ENCODE results near the gene ZFAND3. TPM values are rescaled to one million over a fixed set of nuclear protein-coding genes. Genes with fewer than 3 reads are reported as not detected.

The ZFAND3 gene
- total and polyA plus RNA-seq, 2 donors (not counting 3 experiments of a cell fraction or from before 2014, with no cell fraction given): 15.4 to 54.2 TPM

DNA sequence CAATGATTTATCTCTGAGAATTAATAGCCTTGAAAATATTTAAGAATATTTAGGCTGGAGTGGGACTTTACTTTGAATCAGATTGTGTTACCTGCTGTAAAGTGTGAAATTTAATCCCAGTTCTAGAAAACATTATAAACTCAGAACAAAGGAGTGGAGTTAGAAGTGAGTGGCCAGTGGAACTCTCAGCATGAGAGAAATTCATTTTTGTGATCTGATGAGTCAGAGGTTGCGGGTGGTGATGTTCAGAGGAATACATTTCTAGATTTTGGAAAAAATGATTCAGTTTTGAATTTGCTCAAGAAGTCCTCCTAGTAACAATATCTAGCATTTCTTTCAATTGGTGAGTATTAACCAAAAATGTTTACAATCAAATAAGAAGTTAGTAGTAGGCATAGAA lies 167.5 kb downstream of the ZFAND3 start:
- H3K27ac ChIP-seq (ENCODE audit: insufficient read depth, low read depth, low read length): no peak overlapping the region
- peaks cover 18% of the 10 kb centered on the region for H4K20me1 ChIP-seq (replicated peaks; ENCODE audit: control insufficient read depth, extremely low read depth, insufficient read depth, low read length)
- H3K4me1 ChIP-seq (ENCODE audit: control insufficient read depth, extremely low read depth, insufficient read depth, low read length): no peaks in the 10 kb centered on the region
- no peak for DNase-seq (ENCODE audit: low read depth, low spot score)
- H3K9me3 ChIP-seq (replicated peaks; ENCODE audit: control insufficient read depth, insufficient read depth, low read length): no peaks in the 10 kb centered on the region
- H2AFZ ChIP-seq (ENCODE audit: low read depth, low read length): no peak overlapping the region
- no TSS peak for BruUV-seq (replicated peaks)
- H3K79me2 ChIP-seq (ENCODE audit: control insufficient read depth, insufficient read depth, low read length): peaks cover 67% of the 10 kb centered on the region
- H3K9ac ChIP-seq (replicated peaks; ENCODE audit: extremely low read depth, insufficient read depth, low read length): no peak overlapping the region
- CTCF ChIA-PET: interaction anchor here (1.3 kb wide), 1 partner anchor 196 kb away, joined by 4 read pairs; no protein-coding TSS in a partner anchor
- no peaks in the 10 kb centered on the region for H3K9me1 ChIP-seq (replicated peaks; ENCODE audit: control insufficient read depth, extremely low read depth, insufficient read depth, low read length)
- intact Hi-C loops (cut with micrococcal nuclease): no loop called here
- TF ChIP-seq, protein P1, sequence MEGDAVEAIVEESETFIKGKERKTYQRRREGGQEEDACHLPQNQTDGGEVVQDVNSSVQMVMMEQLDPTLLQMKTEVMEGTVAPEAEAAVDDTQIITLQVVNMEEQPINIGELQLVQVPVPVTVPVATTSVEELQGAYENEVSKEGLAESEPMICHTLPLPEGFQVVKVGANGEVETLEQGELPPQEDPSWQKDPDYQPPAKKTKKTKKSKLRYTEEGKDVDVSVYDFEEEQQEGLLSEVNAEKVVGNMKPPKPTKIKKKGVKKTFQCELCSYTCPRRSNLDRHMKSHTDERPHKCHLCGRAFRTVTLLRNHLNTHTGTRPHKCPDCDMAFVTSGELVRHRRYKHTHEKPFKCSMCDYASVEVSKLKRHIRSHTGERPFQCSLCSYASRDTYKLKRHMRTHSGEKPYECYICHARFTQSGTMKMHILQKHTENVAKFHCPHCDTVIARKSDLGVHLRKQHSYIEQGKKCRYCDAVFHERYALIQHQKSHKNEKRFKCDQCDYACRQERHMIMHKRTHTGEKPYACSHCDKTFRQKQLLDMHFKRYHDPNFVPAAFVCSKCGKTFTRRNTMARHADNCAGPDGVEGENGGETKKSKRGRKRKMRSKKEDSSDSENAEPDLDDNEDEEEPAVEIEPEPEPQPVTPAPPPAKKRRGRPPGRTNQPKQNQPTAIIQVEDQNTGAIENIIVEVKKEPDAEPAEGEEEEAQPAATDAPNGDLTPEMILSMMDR (IDR thresholded peaks at IDR 0.05; ENCODE audit: extremely low read depth in 1 of 2, insufficient read depth in 1 of 2, low read depth in 1 of 2, low read length in 2 of 2): no peak
- TF ChIP-seq MYC (IDR thresholded peaks at IDR 0.05; ENCODE audit: low read depth, low read length): no peak
- no peak for TF ChIP-seq FOS (IDR thresholded peaks at IDR 0.05; ENCODE audit: borderline replicate concordance, insufficient read depth, low read length)
- no peak for TF ChIP-seq GATA2 (IDR thresholded peaks at IDR 0.05; ENCODE audit: insufficient read depth, insufficient read length, low read depth, low read length)
- TF ChIP-seq POLR2A (IDR thresholded peaks at IDR 0.05; ENCODE audit: low read depth, low read length): no peak
- no peak for TF ChIP-seq POLR2AphosphoS5 (IDR thresholded peaks at IDR 0.05; ENCODE audit: insufficient read depth, low read depth, low read length)
- no peak for TF ChIP-seq EZH2 (IDR thresholded peaks at IDR 0.05; ENCODE audit: borderline replicate concordance, low read depth, low read length, severe bottlenecking)
- TF ChIP-seq, protein P2, sequence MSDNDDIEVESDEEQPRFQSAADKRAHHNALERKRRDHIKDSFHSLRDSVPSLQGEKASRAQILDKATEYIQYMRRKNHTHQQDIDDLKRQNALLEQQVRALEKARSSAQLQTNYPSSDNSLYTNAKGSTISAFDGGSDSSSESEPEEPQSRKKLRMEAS (IDR thresholded peaks at IDR 0.05; ENCODE audit: insufficient read depth, insufficient read length): no peak
- no peak for TF ChIP-seq JUN (IDR thresholded peaks at IDR 0.05; ENCODE audit: borderline replicate concordance, insufficient read depth, insufficient read length, low read depth)
- H3K4me3 ChIP-seq (replicated peaks in 1 of 3; ENCODE audit: insufficient read depth in 1 of 3, low read depth in 1 of 3, low read length in 3 of 3): no peak overlapping the region
- FAIRE-seq: no peak
- H3K4me2 ChIP-seq (ENCODE audit: insufficient read depth, low read length): no peak overlapping the region
- no peaks in the 10 kb centered on the region for H3K36me3 ChIP-seq (ENCODE audit: control insufficient read depth in 2 of 2, extremely low read depth in 1 of 2, insufficient read depth in 2 of 2, low read length in 2 of 2)
- POLR2A ChIA-PET: no interaction called here
- H3K27me3 ChIP-seq (ENCODE audit: control insufficient read depth in 2 of 2, insufficient read depth in 2 of 2, low read length in 2 of 2): no peaks in the 10 kb centered on the region
- dilution Hi-C loops (cut with MboI; ENCODE audit: extremely low pct_ligation_motif_present, low sequenced_read_pairs): no loop called here
